ENCODE data around the gene SH3GL2.

Gene SH3GL2

GRCh38 chr9:17578911-17579793, at the start of gene SH3GL2:
TSS of gene SH3GL2 (plus strand) at chr9:17579066.
- DNase-seq = no peak

- DNase-seq = no peak
Observed at GRCh38 chr9:17531642-17532254, 47.1 kb upstream of the SH3GL2 start.

- DNase-seq = no peak
Observed at GRCh38 chr9:17532461-17532860, 46.4 kb upstream of the SH3GL2 start.

- no peak for DNase-seq
Observed at GRCh38 chr9:17535176-17535575, 43.7 kb upstream of the SH3GL2 start.

GRCh38 chr9:17536027-17536426, 42.8 kb upstream of the SH3GL2 start:
- DNase-seq = no peak

- DNase-seq = no peak
Observed at GRCh38 chr9:17551023-17551422, 27.8 kb upstream of the SH3GL2 start.

GRCh38 chr9:17555362-17556054, 23.4 kb upstream of the SH3GL2 start:
- DNase-seq = no peak

- no peak for DNase-seq
Observed at GRCh38 chr9:17556255-17556654, 22.6 kb upstream of the SH3GL2 start.

- DNase-seq = no peak
Observed at GRCh38 chr9:17556935-17557334, 21.9 kb upstream of the SH3GL2 start.

- no peak for DNase-seq
Observed at GRCh38 chr9:17571825-17572224, 7.0 kb upstream of the SH3GL2 start.

GRCh38 chr9:17574342-17574741, 4.5 kb upstream of the SH3GL2 start:
- no peak for DNase-seq

- DNase-seq = no peak
Observed at GRCh38 chr9:17578577-17578910, 322 bp upstream of the SH3GL2 start.

- DNase-seq = no peak
Observed at GRCh38 chr9:17580119-17580518, 1.3 kb downstream of the SH3GL2 start.

GRCh38 chr9:17587113-17587512, 8.2 kb downstream of the SH3GL2 start:
- DNase-seq = no peak

- DNase-seq = no peak
Observed at GRCh38 chr9:17588395-17588794, 9.5 kb downstream of the SH3GL2 start.

- DNase-seq = no peak
Observed at GRCh38 chr9:17588941-17589340, 10.1 kb downstream of the SH3GL2 start.

- DNase-seq = no peak
Observed at GRCh38 chr9:17589771-17590170, 10.9 kb downstream of the SH3GL2 start.

- DNase-seq = no peak
Observed at GRCh38 chr9:17594961-17595360, 16.1 kb downstream of the SH3GL2 start.

GRCh38 chr9:17597977-17598376, 19.1 kb downstream of the SH3GL2 start:
- DNase-seq = no peak

- no peak for DNase-seq
Observed at GRCh38 chr9:17600962-17601593, 22.2 kb downstream of the SH3GL2 start.

- DNase-seq = no peak
Observed at GRCh38 chr9:17604556-17604955, 25.7 kb downstream of the SH3GL2 start.

GRCh38 chr9:17609312-17610005, 30.6 kb downstream of the SH3GL2 start:
- DNase-seq = no peak

- DNase-seq = no peak
Observed at GRCh38 chr9:17611342-17611741, 32.5 kb downstream of the SH3GL2 start.

Measured in GDM1 (cell line).